ENCODE results near the gene LRPAP1. TPM values are rescaled to one million over a fixed set of nuclear protein-coding genes. Genes with fewer than 3 reads are reported as not detected.

The LRPAP1 gene
- total RNA-seq, 4 donors from 2014 or later: 88.5 to 201 (median 174) TPM

DNA sequence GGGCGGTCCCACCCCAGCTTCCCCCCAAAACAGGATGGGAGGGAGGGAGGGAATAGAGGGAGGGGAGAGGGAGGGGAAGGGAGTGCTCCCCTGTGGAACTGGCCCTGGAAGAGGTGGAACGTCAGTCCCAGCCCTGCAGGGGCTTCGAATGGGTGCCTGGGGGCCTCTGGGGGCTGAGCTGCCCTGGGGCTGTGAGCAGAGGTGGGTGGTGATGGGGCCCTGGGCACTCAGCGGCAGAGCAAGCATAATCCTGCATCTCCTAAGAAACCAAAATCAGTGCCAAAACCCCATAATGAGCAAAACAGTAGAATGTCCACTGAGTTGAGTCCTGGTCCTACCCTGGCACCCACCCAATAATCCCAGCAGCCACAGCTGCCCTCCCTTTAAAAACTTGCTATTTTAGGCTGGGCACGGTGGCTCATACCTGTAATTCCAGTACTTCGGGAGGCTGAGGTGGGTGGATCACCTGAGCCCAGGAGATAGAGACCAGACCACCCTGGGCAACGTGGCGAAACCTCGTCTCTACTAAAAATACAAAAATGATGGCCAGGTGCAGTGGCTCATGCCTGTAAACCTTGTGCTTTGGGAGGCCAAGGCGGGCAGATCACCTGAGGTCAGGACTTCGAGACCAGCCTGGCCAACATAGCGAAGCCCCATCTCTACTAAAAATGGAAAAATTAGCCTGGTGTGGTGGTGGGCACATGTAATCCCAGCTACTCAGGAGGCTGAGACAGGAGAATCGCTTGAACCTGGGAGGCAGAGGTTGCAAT, 58.0 kb downstream of the LRPAP1 start:
- Histone ChIP-seq H3K27me3 (peaks cover 0 to 75% (median 0%) of the 10 kb centered on the region in 4 donors), H3K36me3 (peaks cover 0 to 8% (median 0%) of the 10 kb centered on the region in 4 donors), H3K4me3 (no peak overlapping the region), H3K4me1 (peaks cover 0 to 17% (median 0%) of the 10 kb centered on the region in 4 donors), H3K9me3 (no peaks in the 10 kb centered on the region), H3K27ac (replicated peaks in 1 of 4) (no peak overlapping the region)
- WGBS: 78% methylated on average over 13 of the region's 13 CpGs
- no peak for TF ChIP-seq POLR2A (IDR thresholded peaks at IDR 0.05; ENCODE audit: low read depth)
- TF ChIP-seq EP300 (IDR thresholded peaks at IDR 0.05): no peak
- TF ChIP-seq, protein P1, sequence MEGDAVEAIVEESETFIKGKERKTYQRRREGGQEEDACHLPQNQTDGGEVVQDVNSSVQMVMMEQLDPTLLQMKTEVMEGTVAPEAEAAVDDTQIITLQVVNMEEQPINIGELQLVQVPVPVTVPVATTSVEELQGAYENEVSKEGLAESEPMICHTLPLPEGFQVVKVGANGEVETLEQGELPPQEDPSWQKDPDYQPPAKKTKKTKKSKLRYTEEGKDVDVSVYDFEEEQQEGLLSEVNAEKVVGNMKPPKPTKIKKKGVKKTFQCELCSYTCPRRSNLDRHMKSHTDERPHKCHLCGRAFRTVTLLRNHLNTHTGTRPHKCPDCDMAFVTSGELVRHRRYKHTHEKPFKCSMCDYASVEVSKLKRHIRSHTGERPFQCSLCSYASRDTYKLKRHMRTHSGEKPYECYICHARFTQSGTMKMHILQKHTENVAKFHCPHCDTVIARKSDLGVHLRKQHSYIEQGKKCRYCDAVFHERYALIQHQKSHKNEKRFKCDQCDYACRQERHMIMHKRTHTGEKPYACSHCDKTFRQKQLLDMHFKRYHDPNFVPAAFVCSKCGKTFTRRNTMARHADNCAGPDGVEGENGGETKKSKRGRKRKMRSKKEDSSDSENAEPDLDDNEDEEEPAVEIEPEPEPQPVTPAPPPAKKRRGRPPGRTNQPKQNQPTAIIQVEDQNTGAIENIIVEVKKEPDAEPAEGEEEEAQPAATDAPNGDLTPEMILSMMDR (IDR thresholded peaks at IDR 0.05): no peak
- DNase-seq (ENCODE audit: extremely low spot score): no peak
- intact Hi-C loops (cut with DNase I): no loop called here

DNA sequence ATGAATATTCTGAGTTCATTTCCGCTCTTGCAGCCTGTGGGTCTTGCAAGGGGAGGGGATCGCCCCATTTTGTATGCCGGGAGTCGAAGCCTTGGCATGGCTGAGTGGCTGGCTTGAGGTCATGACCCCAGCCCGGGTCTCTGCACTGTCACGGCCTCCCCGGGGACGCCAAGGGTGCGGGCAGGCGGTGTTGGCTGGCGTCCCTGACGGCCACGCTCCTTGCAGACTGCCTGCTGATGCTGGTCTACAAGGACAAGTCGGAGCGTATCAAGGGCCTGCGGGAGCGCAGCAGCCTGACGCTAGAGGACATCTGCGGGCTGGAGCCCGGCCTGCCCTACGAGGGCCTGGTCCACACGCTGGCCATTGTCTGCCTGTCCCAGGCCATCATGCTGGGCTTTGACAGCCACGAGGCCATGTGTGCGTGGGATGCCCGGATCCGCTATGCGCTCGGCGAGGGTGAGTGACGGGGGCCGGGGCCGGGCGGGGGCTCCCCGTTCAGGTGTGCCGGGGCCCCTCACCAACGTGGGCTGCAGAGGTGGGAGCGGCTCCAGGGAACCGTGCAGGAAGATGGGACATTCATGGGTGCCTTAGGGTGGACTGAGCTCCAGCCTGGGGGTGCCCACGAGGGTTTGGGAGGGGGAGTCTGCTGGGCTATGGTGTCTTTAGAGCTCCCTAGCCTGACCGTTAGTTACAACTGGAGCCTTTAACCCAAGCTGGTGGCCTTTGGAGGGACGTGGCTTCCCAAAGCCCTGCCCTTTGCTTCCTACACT, 58.9 kb downstream of the LRPAP1 start:
- peaks cover 0 to 17% (median 0%) of the 10 kb centered on the region in 4 donors for H3K4me1 ChIP-seq
- intact Hi-C loops (cut with DNase I): no loop called here
- no peak for DNase-seq (ENCODE audit: extremely low spot score)
- no peak overlapping the region for H3K27ac ChIP-seq (replicated peaks in 1 of 4)
- no peak overlapping the region for H3K4me3 ChIP-seq
- WGBS: 89% methylated on average over 25 of the region's 41 CpGs
- peaks cover 0 to 8% (median 0%) of the 10 kb centered on the region in 4 donors for H3K36me3 ChIP-seq
- no peaks in the 10 kb centered on the region for H3K9me3 ChIP-seq
- TF ChIP-seq POLR2A (IDR thresholded peaks at IDR 0.05; ENCODE audit: low read depth) (no peak), POLR2AphosphoS5 (IDR thresholded peaks at IDR 0.05) (no peak), EP300 (IDR thresholded peaks at IDR 0.05) (no peak)
- TF ChIP-seq, protein P1 (IDR thresholded peaks at IDR 0.05): no peak
- H3K27me3 ChIP-seq: peaks cover 0 to 72% (median 0%) of the 10 kb centered on the region in 4 donors

DNA sequence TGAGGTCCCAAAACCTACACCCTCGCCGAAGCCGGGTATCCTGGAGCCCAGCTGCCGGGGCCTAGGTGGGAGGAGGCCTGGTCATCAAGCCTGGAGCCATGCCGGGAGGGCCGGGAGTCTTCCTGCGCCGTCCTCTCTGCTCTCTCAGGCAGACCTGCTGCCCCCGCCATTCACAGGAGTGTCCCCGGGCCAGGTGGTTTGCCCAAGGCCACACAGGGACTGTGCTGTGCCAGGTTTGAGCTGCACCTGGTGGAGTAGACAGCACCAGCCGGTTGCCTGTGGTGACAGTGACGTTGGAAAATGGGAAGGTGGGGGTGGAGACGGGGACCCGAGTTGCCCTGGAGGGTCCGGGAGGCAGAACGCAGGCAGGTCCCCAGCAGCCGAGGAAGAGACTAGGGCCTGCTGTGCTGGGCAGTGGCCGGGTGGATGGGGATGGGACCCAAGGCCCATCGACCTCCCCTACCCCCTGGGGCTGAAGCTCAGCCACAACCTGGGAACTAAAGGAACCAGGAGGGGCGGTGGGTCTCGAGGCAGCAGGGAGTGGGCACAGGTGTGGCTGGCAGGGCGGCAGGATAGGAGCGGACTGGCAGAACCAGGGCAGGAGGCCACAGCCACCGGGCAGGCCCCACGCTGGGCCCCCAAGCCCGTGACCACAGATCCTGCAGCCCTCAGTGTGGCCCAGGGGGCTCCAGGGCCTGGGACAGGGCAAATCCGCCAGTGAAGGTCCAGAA, 59.6 kb downstream of the LRPAP1 start:
- H3K36me3 ChIP-seq: peaks cover 0 to 8% (median 0%) of the 10 kb centered on the region in 4 donors
- no peak for DNase-seq (ENCODE audit: extremely low spot score)
- TF ChIP-seq POLR2A (IDR thresholded peaks at IDR 0.05; ENCODE audit: low read depth) (no peak), POLR2AphosphoS5 (IDR thresholded peaks at IDR 0.05) (no peak), EP300 (IDR thresholded peaks at IDR 0.05) (no peak)
- TF ChIP-seq, protein P1 (IDR thresholded peaks at IDR 0.05): no peak
- no peak overlapping the region for H3K4me3 ChIP-seq
- peaks cover 0 to 65% (median 0%) of the 10 kb centered on the region in 4 donors for H3K27me3 ChIP-seq
- intact Hi-C loops (cut with DNase I): no loop called here
- no peak overlapping the region for H3K27ac ChIP-seq (replicated peaks in 1 of 4)
- H3K4me1 ChIP-seq: peaks cover 0 to 17% (median 0%) of the 10 kb centered on the region in 4 donors
- H3K9me3 ChIP-seq: no peaks in the 10 kb centered on the region
- 93% methylated on average over 18 of the region's 27 CpGs for WGBS

DNA sequence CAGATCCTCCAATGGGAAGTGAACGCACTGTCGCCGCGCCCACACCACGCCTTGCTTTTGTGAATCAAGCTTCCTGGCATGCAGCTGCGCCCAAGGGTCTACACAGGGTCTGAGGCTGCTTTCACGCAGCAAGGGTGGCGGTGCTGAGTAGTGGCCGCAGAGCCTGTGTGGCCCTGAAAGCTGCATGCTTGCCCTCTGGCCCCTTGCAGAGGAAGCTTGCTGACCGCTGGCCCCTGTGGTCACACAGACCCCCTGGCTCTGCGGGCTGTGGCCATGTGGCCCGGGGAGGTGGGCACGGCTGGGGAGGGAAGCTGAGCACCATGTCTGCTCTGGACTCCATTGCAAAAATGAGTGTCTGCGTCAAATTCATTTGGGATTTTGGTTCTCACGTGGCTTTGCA, 60.3 kb downstream of the LRPAP1 start:
- TF ChIP-seq, protein P1 (IDR thresholded peaks at IDR 0.05): no peak
- TF ChIP-seq EP300 (IDR thresholded peaks at IDR 0.05): no peak
- no peak for DNase-seq (ENCODE audit: extremely low spot score)
- Histone ChIP-seq H3K36me3 (peaks cover 0 to 6% (median 0%) of the 10 kb centered on the region in 4 donors), H3K4me3 (no peak overlapping the region), H3K4me1 (peaks cover 0 to 17% (median 0%) of the 10 kb centered on the region in 4 donors), H3K9me3 (no peaks in the 10 kb centered on the region), H3K27ac (replicated peaks in 1 of 4) (no peak overlapping the region), H3K27me3 (peaks cover 0 to 60% (median 0%) of the 10 kb centered on the region in 4 donors)
- intact Hi-C loops (cut with DNase I): no loop called here
- WGBS: 90% methylated on average over 15 of the region's 15 CpGs

Measured in esophagus muscularis mucosa (tissue), 4 donors.